GM18517 (cell line): Measurements from ENCODE around the gene ZNF276.
"Not testable (repeated sequence)": the region's sequence is repeated elsewhere in the genome, so short reads cannot be mapped to it uniquely, and the experiment has no call there.

Experiments
- ATAC-seq: cut with Tn5 transposase; IDR thresholded peaks from one replicate; pipeline ENCODE4 v1.9.1; 2021; ENCODE audit warnings: mild to moderate bottlenecking, moderate library complexity; ENCODE audit not compliant: unreplicated experiment

Gene ZNF276

DNA sequence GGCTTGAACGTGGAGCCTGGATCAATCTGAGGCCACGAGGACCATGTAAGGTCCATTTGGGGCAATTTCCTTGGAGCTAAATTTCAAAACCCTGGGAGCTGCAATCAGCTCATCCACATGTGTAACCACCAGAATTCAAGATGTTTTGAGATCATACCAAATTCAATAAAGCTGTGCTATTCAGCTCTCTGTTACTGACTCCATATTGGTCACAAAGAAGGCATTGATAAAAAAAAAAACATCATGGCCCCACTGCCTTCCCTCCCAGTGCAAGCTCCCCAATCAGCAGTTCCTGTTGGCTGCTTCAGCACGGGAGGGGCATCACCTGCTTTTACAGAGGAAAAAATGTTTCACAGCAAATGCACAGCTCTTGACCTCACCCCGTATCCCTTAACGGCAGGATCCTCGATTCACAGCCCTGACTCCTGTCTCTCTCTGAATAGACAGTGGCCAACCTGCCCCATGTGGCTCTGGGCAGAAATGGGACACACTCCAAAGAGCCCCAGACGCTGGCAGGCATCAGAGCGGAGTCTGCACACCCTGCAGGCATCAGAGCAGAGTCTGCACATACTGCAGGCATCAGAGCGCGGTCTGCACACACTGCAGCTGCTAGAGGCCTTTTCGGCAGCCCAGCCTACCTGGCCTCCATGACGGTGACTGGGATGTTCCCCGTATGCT lies 58.0 kb downstream of the ZNF276 start:
- ATAC-seq: no peak

DNA sequence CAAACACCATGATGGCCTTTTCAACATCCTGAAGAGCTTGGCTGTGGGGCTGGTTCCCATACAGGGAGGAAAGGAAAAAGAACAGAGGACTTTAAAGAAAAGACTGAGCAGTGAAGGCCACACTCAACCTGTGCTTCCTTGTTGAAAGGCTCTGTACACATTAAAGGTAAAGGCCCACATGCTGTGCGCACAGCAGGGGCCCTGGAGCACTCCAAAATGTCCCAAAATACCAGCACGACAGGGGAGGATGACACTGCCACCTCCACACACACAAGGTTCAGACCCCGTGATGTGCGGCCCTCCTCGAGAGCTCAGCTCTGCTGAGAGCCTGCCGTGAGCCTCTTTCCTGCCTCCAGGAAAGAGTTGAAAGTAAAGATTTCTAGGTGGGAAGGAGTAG lies 58.6 kb downstream of the ZNF276 start:
- no peak for ATAC-seq

DNA sequence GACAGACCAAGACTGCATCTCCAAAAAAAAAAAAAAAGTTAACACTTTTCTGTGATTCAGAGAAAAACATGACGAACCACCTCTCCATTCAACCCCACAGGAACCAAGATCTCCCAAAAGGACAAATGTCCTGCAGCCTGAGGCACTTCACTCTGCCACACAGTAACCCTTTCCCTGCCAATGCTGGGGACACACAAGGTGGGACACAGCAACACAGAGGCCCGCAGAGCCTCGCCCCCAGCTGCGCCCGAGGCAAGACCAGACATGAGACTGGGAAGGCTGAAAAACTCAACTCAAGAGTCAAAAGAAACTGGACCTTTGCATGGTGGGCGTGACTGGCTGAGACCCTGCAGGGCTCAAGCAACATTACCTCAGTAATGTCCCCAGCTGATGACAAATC lies 61.2 kb downstream of the ZNF276 start:
- ATAC-seq: no peak

DNA sequence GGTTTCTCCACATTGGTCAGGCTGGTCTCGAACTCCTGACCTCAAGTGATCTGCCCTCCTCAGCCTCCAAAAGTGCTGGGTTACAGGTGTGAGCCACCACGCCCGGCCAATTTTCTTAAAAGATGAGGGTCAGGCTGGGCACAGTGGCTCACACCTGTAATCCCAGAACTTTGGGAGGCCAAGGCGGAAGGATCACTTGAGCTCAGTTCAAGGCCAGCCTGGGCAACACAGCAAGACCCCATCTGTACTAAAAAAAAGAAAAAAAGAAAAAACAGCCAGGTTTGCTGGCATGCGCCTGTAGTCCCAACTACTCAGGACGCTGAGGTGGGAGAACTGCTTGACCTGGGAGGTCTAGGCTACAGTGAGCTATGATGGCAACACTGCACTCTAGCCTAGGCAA lies 62.6 kb downstream of the ZNF276 start:
- ATAC-seq: not testable (repeated sequence)

DNA sequence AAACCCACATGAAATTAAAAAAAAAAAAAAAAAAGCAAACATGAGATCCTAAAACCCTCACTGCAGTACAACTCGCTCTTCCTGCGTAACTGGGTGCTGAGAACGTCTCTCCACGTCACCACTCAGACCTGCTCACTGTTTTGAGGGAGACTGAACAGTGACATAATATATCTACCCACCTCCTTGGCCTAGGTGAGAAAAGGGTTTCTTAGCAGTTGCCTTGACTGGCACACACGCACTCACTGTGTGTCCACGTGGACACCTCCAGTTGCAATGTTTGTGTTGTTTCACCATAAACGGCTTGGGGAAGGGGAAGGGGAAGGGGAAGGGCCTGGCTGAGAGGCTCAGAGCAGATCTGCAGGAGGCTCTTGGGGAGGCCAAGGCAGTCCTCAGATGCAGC lies 63.1 kb downstream of the ZNF276 start:
- ATAC-seq: no peak

DNA sequence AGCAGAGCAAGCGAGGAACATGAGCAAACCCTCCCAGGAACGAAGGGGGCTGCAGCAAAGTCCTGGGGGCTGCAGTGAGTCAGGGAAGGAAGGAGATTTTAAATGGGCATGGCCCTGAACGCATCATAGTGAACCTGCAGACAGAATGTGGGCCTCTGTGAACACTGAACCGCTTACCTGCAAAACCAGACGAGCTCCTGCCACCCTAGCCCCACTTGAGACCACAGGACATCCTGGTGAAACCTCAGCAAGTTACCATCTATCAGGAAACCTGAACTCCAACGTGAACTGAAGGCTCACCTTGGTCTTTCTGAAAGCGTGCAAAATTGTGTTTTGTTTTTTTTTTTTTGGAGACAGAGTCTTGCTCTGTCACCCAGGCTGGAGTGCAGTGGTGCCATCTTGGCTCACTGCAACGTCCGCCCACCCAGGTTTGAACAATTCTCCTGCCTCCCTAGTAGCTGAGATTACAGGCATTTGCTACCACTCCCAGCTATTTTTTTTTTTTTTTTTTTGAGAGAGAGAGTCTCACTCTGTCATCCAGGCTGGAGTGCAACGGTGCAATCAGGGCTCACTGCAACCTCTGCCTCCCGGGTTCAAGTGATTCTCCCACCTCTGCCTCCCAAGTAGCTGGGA lies 64.3 kb downstream of the ZNF276 start:
- ATAC-seq: no peak

DNA sequence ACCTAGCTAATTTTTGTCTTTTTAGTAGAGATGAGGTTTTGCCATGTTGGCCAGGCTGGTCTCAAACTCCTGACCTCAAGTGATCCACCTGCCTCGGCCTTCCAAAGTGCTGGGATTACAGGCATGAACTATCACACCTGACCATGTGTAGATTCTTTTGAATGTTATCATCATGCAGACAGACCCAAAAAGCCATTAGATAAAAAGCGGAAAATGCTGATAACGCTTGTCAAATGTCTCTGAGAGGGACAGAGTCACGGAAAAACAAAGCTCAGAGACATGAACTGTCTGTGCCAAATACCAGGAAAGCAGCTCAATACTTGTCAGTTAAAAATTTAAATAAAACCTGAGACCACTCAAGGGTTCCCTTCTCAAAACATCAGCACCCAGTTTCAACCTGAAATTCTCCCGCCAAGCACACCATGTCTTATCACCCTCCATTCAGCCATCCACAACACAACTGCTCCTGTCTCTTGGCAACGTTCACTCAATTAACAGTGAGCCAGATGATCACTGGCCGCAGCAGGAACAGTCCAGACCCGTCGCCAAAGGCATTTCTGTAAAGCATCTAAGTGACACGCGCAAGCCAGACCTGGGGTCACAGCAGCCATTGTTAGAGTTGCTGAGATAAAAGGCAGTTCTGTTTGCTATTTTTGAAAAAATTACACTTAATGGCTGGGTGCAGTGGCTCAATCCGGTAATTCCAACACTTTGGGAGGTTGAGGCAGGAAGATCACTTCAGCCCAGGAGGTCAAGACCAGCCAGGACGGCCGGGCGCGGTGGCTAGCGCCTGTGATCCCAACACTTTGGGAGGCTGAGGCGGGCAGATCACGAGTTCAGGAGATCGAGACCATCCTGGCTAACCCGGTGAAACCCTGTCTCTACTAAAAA lies 65.4 kb downstream of the ZNF276 start:
- ATAC-seq: no peak

DNA sequence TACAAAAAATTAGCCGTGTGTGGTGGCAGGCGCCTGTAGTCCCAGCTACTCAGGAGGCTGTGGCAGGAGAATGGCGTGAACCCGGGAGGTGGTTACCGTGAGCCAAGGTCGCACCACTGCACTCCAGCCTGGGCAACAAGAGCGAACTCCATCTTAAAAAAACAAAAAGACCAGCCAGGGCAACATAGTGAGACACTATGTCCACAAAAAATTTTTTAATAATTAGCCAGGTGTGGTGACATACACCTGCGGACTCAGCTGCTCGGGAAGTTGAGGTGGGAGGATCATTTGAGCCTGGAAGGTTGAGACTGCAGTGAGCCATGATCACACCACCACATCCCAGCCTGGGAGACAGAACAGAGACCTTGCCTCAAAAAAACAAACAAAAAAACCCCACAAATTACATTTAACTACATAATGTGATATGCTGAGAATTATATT lies 66.0 kb downstream of the ZNF276 start:
- ATAC-seq: no peak
